GM18517 (cell line): Measurements from ENCODE around the gene EIF6.
"Not testable (repeated sequence)": the region's sequence is repeated elsewhere in the genome, so short reads cannot be mapped to it uniquely, and the experiment has no call there.

Source experiments
- ATAC-seq: cut with Tn5 transposase; IDR thresholded peaks from one replicate; pipeline ENCODE4 v1.9.1; 2021; ENCODE audit warnings: mild to moderate bottlenecking, moderate library complexity; ENCODE audit not compliant: unreplicated experiment

The EIF6 gene

GRCh38 chr20:35284267-35284991 is at the start of gene EIF6:
EIF6 (minus strand) TSS chr20:35284772; CDS start chr20:35284487, 285 bp downstream.
- peak; percentile 70 for ATAC-seq

GRCh38 chr20:35333606-35334005 is 49.0 kb upstream of the EIF6 start:
- no peak for ATAC-seq

GRCh38 chr20:35332540-35333200 is 48.1 kb upstream of the EIF6 start:
- ATAC-seq: no peak

GRCh38 chr20:35329435-35330139 is 45.0 kb upstream of the EIF6 start:
- no peak for ATAC-seq

- ATAC-seq: no peak
Observed at GRCh38 chr20:35328689-35329088, 44.1 kb upstream of the EIF6 start.

GRCh38 chr20:35328095-35328685 is 43.6 kb upstream of the EIF6 start:
- ATAC-seq: no peak

- no peak for ATAC-seq
Observed at GRCh38 chr20:35327074-35327976, 42.8 kb upstream of the EIF6 start.

- ATAC-seq: no peak
Observed at GRCh38 chr20:35326740-35327073, 42.1 kb upstream of the EIF6 start.

- ATAC-seq: no peak
Observed at GRCh38 chr20:35326021-35326739, 41.6 kb upstream of the EIF6 start.

- no peak for ATAC-seq
Observed at GRCh38 chr20:35325401-35325800, 40.8 kb upstream of the EIF6 start.

- ATAC-seq: no peak
Observed at GRCh38 chr20:35320396-35321126, 36.0 kb upstream of the EIF6 start.

- no peak for ATAC-seq
Observed at GRCh38 chr20:35319871-35320197, 35.3 kb upstream of the EIF6 start.

GRCh38 chr20:35319192-35319870 is 34.8 kb upstream of the EIF6 start:
- ATAC-seq: no peak

- ATAC-seq: no peak
Observed at GRCh38 chr20:35318502-35319157, 34.1 kb upstream of the EIF6 start.

- ATAC-seq: no peak
Observed at GRCh38 chr20:35317416-35318210, 33.0 kb upstream of the EIF6 start.

- no peak for ATAC-seq
Observed at GRCh38 chr20:35316086-35316485, 31.5 kb upstream of the EIF6 start.

GRCh38 chr20:35315632-35316020 is 31.1 kb upstream of the EIF6 start:
- ATAC-seq: not testable (repeated sequence)
